Choroid plexus epithelial cell (primary cell): ENCODE data around the gene TTC23.
A peak's percentile ranks its signal among the peaks of the same experiment; 100 is the strongest.

Experiments
- DNase-seq: peaks from one replicate; pipeline ENCODE4 v3.0.0-alpha.2; 2010; ENCODE audit warnings: low read depth
- H3K4me3 ChIP-seq: 2 replicates; pipeline ENCODE4 v1.5.1; 2011; ENCODE audit warnings: low read depth, mild to moderate bottlenecking, control low read depth, low read length, moderate library complexity
- TF ChIP-seq, protein P1 (sequence below): conservative IDR thresholded peaks from 2 replicates; pipeline ENCODE4 v1.5.1; 2011; ENCODE audit warnings: low read depth, mild to moderate bottlenecking, control low read depth, inconsistent platforms, low read length, moderate library complexity

TTC23 gene

DNA sequence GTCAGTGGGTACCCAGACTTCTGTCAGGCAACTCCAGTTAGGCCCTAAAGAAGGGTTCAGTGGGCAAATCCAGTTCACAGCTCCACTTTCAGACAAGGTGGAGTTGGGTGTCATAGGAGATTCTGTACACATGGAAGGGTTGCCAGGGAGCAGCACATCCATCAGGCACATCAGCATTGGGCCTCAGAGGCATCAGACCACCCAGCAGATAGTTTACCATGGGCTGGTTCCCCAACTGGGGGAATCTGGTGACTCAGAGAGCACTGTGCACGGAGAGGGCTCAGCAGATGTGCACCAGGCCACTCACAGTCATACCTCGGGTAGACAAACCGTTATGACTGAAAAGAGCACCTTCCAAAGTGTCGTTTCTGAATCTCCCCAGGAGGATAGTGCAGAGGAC is 117.3 kb downstream of the TTC23 start:
- TF ChIP-seq, protein P1, sequence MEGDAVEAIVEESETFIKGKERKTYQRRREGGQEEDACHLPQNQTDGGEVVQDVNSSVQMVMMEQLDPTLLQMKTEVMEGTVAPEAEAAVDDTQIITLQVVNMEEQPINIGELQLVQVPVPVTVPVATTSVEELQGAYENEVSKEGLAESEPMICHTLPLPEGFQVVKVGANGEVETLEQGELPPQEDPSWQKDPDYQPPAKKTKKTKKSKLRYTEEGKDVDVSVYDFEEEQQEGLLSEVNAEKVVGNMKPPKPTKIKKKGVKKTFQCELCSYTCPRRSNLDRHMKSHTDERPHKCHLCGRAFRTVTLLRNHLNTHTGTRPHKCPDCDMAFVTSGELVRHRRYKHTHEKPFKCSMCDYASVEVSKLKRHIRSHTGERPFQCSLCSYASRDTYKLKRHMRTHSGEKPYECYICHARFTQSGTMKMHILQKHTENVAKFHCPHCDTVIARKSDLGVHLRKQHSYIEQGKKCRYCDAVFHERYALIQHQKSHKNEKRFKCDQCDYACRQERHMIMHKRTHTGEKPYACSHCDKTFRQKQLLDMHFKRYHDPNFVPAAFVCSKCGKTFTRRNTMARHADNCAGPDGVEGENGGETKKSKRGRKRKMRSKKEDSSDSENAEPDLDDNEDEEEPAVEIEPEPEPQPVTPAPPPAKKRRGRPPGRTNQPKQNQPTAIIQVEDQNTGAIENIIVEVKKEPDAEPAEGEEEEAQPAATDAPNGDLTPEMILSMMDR, result no peak
- H3K4me3 ChIP-seq, result no peak overlapping the region
- DNase-seq, result no peak

DNA sequence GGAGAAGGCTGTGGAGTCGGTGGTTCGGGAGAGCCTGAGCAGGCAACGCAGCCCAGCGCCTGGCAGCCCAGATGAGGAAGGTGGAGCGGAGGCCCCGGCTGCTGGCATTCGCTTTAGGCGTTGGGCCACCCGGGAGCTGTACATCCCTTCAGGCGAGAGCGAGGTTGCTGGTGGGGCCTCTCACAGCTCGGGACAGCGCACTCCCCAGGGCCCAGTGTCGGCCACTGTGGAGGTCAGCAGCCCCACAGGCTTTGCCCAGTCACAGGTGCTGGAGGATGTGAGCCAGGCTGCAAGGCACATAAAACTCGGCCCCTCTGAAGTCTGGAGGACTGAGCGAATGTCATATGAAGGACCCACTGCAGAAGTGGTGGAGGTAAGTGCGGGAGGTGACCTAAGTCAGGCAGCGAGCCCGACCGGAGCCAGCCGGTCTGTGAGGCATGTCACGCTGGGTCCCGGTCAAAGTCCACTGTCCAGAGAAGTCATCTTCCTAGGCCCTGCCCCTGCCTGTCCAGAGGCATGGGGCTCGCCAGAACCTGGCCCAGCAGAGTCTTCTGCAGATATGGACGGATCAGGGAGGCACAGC is 117.8 kb downstream of the TTC23 start:
- H3K4me3 ChIP-seq, result no peak overlapping the region
- TF ChIP-seq, protein P1, result no peak
- DNase-seq, result no peak

DNA sequence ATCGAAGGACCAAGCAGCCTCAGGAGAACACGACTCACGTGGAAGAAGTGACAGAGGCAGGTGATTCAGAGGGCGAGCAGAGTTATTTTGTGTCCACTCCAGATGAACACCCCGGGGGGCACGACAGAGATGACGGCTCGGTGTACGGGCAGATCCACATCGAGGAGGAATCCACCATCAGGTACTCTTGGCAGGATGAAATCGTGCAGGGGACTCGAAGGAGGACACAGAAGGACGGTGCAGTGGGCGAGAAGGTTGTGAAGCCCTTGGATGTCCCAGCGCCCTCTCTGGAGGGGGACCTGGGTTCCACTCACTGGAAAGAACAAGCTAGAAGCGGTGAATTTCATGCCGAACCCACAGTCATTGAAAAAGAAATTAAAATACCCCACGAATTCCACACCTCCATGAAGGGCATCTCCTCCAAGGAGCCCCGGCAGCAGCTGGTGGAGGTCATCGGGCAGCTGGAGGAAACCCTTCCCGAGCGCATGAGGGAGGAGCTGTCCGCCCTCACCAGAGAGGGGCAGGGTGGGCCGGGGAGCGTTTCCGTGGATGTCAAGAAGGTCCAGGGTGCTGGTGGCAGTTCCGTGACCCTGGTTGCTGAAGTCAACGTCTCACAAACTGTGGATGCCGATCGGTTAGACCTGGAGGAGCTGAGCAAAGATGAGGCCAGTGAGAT is 118.5 kb downstream of the TTC23 start:
- no peak for DNase-seq
- H3K4me3 ChIP-seq, result no peak overlapping the region
- TF ChIP-seq, protein P1, result no peak

DNA sequence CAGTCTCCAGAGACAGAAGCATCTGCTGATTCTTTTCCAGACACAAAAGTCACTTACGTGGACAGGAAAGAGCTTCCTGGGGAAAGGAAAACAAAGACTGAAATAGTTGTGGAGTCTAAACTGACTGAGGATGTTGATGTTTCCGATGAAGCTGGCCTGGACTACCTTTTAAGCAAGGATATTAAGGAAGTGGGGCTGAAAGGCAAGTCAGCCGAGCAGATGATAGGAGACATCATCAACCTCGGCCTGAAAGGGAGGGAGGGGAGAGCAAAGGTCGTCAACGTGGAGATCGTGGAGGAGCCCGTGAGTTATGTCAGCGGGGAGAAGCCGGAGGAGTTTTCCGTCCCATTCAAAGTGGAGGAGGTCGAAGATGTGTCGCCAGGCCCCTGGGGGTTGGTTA is 119.1 kb downstream of the TTC23 start:
- DNase-seq, result peak; percentile 41
- H3K4me3 ChIP-seq, result no peak overlapping the region
- TF ChIP-seq, protein P1, result no peak

DNA sequence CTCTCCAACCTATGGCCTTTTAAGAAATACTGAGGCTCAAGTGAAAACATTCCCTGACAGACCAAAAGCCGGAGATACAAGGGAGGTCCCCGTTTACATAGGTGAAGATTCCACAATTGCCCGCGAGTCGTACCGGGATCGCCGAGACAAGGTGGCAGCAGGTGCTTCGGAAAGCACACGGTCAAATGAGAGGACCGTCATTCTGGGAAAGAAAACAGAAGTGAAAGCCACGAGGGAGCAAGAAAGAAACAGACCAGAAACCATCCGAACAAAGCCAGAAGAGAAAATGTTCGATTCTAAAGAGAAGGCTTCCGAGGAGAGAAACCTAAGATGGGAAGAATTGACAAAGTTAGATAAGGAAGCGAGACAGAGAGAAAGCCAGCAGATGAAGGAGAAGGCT is 119.7 kb downstream of the TTC23 start:
- H3K4me3 ChIP-seq, result no peak overlapping the region
- no peak for DNase-seq
- TF ChIP-seq, protein P1, result no peak

DNA sequence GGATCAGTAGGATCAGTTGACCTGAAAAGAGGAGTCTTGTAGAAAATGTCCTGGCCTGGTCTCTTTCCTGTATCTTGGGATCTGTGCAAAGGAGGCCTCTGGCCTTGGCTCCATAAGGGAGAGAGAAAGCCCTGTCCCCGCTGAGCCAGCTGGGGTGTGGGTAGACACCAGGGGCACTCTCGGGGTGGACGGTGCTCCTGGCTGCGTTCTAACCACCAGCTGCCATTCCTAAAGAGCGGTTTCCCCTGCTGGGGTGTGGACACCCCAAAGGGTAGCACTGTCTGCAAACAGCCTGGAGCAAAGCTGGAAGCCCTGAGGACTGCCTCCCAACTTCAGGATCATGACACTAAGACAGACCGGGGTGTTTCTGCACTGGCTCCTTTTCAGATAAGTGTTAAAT is 121.0 kb downstream of the TTC23 start:
- TF ChIP-seq, protein P1, result no peak
- H3K4me3 ChIP-seq, result no peak overlapping the region
- DNase-seq, result no peak

DNA sequence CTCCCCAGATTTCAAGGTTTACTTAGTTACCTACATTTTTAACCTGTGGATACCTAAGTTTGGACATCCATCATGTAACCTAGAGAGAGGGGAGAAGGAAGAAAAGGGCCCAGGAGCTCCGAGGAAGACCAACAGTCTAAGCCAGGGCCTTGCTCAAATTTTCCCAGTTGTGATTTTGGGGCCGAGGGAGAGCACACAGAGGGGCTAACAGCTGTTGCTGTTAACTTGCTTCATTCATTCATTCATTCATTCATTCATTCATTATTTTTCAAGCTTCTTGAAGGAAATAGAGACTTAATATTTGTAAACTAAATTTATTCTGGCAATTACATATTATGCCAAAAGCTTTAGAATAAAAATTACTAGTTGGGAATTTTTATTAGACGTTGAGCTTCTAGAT is 121.6 kb downstream of the TTC23 start:
- no peak overlapping the region for H3K4me3 ChIP-seq
- TF ChIP-seq, protein P1, result no peak
- no peak for DNase-seq
